Right lobe of liver (tissue), 6 donors: ENCODE data around the gene TECPR2. TPM values are rescaled to one million over a fixed set of nuclear protein-coding genes. Genes with fewer than 3 reads are reported as not detected.

Experiments used
- ATAC-seq, 4 donors: fragments of 200-7000 bp; cut with Tn5 transposase; one replicate each; pipeline ENCODE4 v1.9.1; 2020; ENCODE audit warnings: mild to moderate bottlenecking in 4 of 4, moderate library complexity in 4 of 4
- DNase-seq, 3 donors: peaks; one replicate each; pipeline ENCODE4 v3.0.0-alpha.2; 2020
- H3K27ac ChIP-seq, 3 donors: fragments of 200-600 bp; one replicate each; pipeline ENCODE4 v1.8.0; 2022
- H3K27me3 ChIP-seq, 2 donors: fragments of 200-600 bp; one replicate each; pipeline ENCODE4 v1.8.0; 2022
- H3K36me3 ChIP-seq, 4 donors: fragments of 200-600 bp; sonication (generic) in 1 of 4; one replicate each; pipeline versions ENCODE4 v1.5.1 to v1.8.0; 2017 to 2022; ENCODE audit warnings: control low read depth in 1 of 4
- H3K4me1 ChIP-seq, 4 donors: fragments of 200-600 bp; sonication (generic) in 1 of 4; one replicate each; pipeline versions ENCODE4 v1.5.1 to v1.8.0; 2017 to 2022; ENCODE audit warnings: control low read depth in 1 of 4
- H3K4me3 ChIP-seq, 3 donors: fragments of 200-600 bp; one replicate each; pipeline ENCODE4 v1.8.0; 2022
- H3K9me3 ChIP-seq, 4 donors: fragments of 200-600 bp; sonication (generic) in 1 of 4; one replicate each; pipeline versions ENCODE4 v1.5.1 to v1.8.0; 2017 to 2022; ENCODE audit warnings: control low read depth in 1 of 4
- CTCF ChIP-seq, 4 donors: fragments of 200-600 bp in 3 of 4; fragments of 450-650 bp in 1 of 4; IDR thresholded peaks; one replicate each; pipeline versions ENCODE4 v1.5.1 to v1.8.0; 2016 to 2022; ENCODE audit warnings: antibody characterized with exemption in 4 of 4, mild to moderate bottlenecking in 2 of 4
- POLR2A ChIP-seq: fragments of 450-650 bp; IDR thresholded peaks from one replicate; pipeline ENCODE4 v1.6.1; 2017; ENCODE audit warnings: antibody characterized with exemption, mild to moderate bottlenecking
- WGBS: methylation state at CpG from one replicate; pipeline ENCODE4 v1.1.6; 2018; ENCODE audit warnings: low coverage, low lambda C conversion rate; ENCODE audit not compliant: insufficient coverage; ENCODE audit errors: missing lambda C conversion rate; 5-methylcytosine and 5-hydroxymethylcytosine counted together
- intact Hi-C, 2 donors: fragments of 100-400 bp; cut with DNase I; formaldehyde crosslinking; loops; one replicate each; pipeline versions ENCODE4 v1.11.2 to v1.14.1; 2022
- total RNA-seq, 6 experiments: library from RNA; depleted of rRNA in 2 of 6; stranded (reverse); fragments of >200 nt in 2 of 6; fragmentation: NEBNext Ultra II Directional in 3 of 6; extraction: Animal tissue kit (Norgen Biotek cat#: 25700) in 3 of 6; gene quantifications; one replicate each; pipeline versions ENCODE4 v1.1.0 to v1.2.4, GENCODE V29; 2016 to 2023
- donor health status: DM: no; HTN: yes; CAD: no.
- donor health status: DM: no; HTN: no; CAD: no.
- donor health status: DM: no; HTN: no; CAD: no.
- donor health status: DM: no; HTN: yes; CAD: no.
- donor health status: DM: no; HTN: yes; CAD: no.

The TECPR2 gene
- total RNA-seq, 6 experiments from 2014 or later, result 5.5 to 10.5 (median 9.4) TPM

GRCh38 chr14:102320033-102320660, 42.6 kb upstream of the TECPR2 start:
- 17% methylated on average over 7 of the region's 30 CpGs for WGBS

GRCh38 chr14:102320671-102321455, 41.9 kb upstream of the TECPR2 start:
- no peaks in the 10 kb centered on the region for H3K9me3 ChIP-seq
- intact Hi-C loops, result no loop called here
- peaks cover 0 to 5% (median 0%) of the 10 kb centered on the region in 4 donors for H3K36me3 ChIP-seq
- DNase-seq (no peak), ATAC-seq (no peak)
- 89% methylated on average over 12 of the region's 17 CpGs for WGBS
- TF ChIP-seq CTCF (IDR thresholded peaks at IDR 0.05) (no peak), POLR2A (no peak)
- H3K4me1 ChIP-seq, result peaks cover 0 to 37% (median 9%) of the 10 kb centered on the region in 4 donors
- no peaks in the 10 kb centered on the region for H3K27me3 ChIP-seq
- peak overlapping the region in 2 of 3 donors; percentile 69 to 71 for H3K4me3 ChIP-seq
- H3K27ac ChIP-seq, result peak overlapping the region in 2 of 3 donors; percentile 76 to 86

More at GRCh38 chr14:102320033-102320660, 42.6 kb upstream of the TECPR2 start:
- Histone ChIP-seq H3K9me3 (no peaks in the 10 kb centered on the region), H3K4me3 (peak overlapping the region; percentile 69 to 71 (median 69)), H3K27me3 (no peaks in the 10 kb centered on the region), H3K27ac (peak overlapping the region; percentile 76 to 90 (median 86)), H3K4me1 (peaks cover 0 to 37% (median 9%) of the 10 kb centered on the region in 4 donors), H3K36me3 (no peaks in the 10 kb centered on the region)
- no peak for TF ChIP-seq POLR2A
- TF ChIP-seq CTCF (IDR thresholded peaks at IDR 0.05), result no peak
- DNase-seq (peak in 2 of 3 donors; percentile 41 to 62), ATAC-seq (peak; percentile 2 to 11 (median 4))
- intact Hi-C loops, result no loop called here

- ATAC-seq, result no peak
- DNase-seq, result no peak
- no peak overlapping the region for H3K27ac ChIP-seq
- H3K27me3 ChIP-seq, result no peaks in the 10 kb centered on the region
- H3K4me1 ChIP-seq, result peaks cover 0 to 32% (median 9%) of the 10 kb centered on the region in 4 donors
- intact Hi-C loops, result no loop called here
- no peak overlapping the region for H3K4me3 ChIP-seq
- 86% methylated on average over 11 of the region's 12 CpGs for WGBS
- TF ChIP-seq POLR2A (no peak), CTCF (IDR thresholded peaks at IDR 0.05) (no peak)
- peaks cover 0 to 10% (median 0%) of the 10 kb centered on the region in 4 donors for H3K36me3 ChIP-seq
- no peaks in the 10 kb centered on the region for H3K9me3 ChIP-seq
Observed at GRCh38 chr14:102321456-102322422, 41.0 kb upstream of the TECPR2 start.

GRCh38 chr14:102323102-102323501, 39.6 kb upstream of the TECPR2 start:
- H3K36me3 ChIP-seq, result peaks cover 0 to 10% (median 0%) of the 10 kb centered on the region in 4 donors
- H3K27me3 ChIP-seq, result no peaks in the 10 kb centered on the region
- no peaks in the 10 kb centered on the region for H3K9me3 ChIP-seq
- intact Hi-C loops, result no loop called here
- H3K27ac ChIP-seq, result no peak overlapping the region
- TF ChIP-seq CTCF (IDR thresholded peaks at IDR 0.05), result peak; percentile 29 to 61 (median 48)
- TF ChIP-seq POLR2A, result no peak
- H3K4me3 ChIP-seq, result no peak overlapping the region
- WGBS, result 17% methylated on average over 8 of the region's 8 CpGs
- DNase-seq, result peak; percentile 61 to 81 (median 77)
- peak; percentile 50 to 73 (median 72) for ATAC-seq
- H3K4me1 ChIP-seq, result peaks cover 0 to 25% (median 6%) of the 10 kb centered on the region in 4 donors
